Measurements from ENCODE around the gene SH2D3C. TPM values are rescaled to one million over a fixed set of nuclear protein-coding genes. Genes with fewer than 3 reads are reported as not detected.

SH2D3C gene
- polyA plus RNA-seq, 2 of the 4 experiments (the other 2 are of a cell fraction), result 0.06 TPM

GRCh38 chr9:127692071-127692470, 86.4 kb downstream of the SH2D3C start:
- Histone ChIP-seq H3K4me2 (no peak overlapping the region), H3K4me1 (no peaks in the 10 kb centered on the region), H3K9me3 (no peaks in the 10 kb centered on the region), H3K4me3 (no peak overlapping the region), H3K27ac (no peak overlapping the region)
- ATAC-seq (no peak), FAIRE-seq (no peak), DNase-seq (ENCODE audit: low read depth in 1 of 2, low spot score in 1 of 2) (no peak)
- TF ChIP-seq USF2 (IDR thresholded peaks at IDR 0.05), result no peak
- TF ChIP-seq RNF2 (IDR thresholded peaks at IDR 0.05; ENCODE audit: borderline replicate concordance, low read depth), result no peak
- TF ChIP-seq FOXS1 (CRISPR knock-in tag; IDR thresholded peaks at IDR 0.05), result no peak
- no peak for TF ChIP-seq CHD4 (IDR thresholded peaks at IDR 0.05; ENCODE audit: borderline replicate concordance)
- no peak for TF ChIP-seq HOXB13 (CRISPR knock-in tag; IDR thresholded peaks at IDR 0.05; ENCODE audit: low read depth)
- no peak for TF ChIP-seq NFE2L2 (conservative IDR thresholded peaks at IDR 0.05; ENCODE audit: low read length)
- TF ChIP-seq KDM5A (IDR thresholded peaks at IDR 0.05), result no peak
- TF ChIP-seq ZC3H11A (IDR thresholded peaks at IDR 0.05), result no peak
- TF ChIP-seq HEYL (CRISPR knock-in tag; IDR thresholded peaks at IDR 0.05), result no peak
- no peak for TF ChIP-seq NR3C1 (IDR thresholded peaks at IDR 0.05)
- no peak for TF ChIP-seq EP300 (IDR thresholded peaks at IDR 0.05)
- TF ChIP-seq ZSCAN20 (CRISPR knock-in tag; IDR thresholded peaks at IDR 0.05), result no peak
- TF ChIP-seq JUNB (IDR thresholded peaks at IDR 0.05), result no peak
- no peak for TF ChIP-seq CBX2 (IDR thresholded peaks at IDR 0.05; ENCODE audit: borderline replicate concordance, low read depth)
- no peak for TF ChIP-seq GATA3 (IDR thresholded peaks at IDR 0.05; ENCODE audit: borderline replicate concordance)
- no peak for TF ChIP-seq EHMT2 (IDR thresholded peaks at IDR 0.05; ENCODE audit: low read depth)
- no peak for TF ChIP-seq PBX3 (IDR thresholded peaks at IDR 0.05)
- ChIA-PET POLR2A (no interaction called here), CTCF (interaction anchor here (1.0 to 3.2 kb wide), 4 partner anchors 10 to 229 kb away, joined by 4 to 13 read pairs (median 6); partner anchors contain the start of gene TOR2A)
- WGBS (ENCODE audit: missing lambda C conversion rate), result 91% methylated on average over 20 of the region's 20 CpGs

- ChIA-PET CTCF (interaction anchor here (1.7 to 3.2 kb wide), 3 partner anchors 8 to 186 kb away, joined by 4 to 13 read pairs (median 7); partner anchors contain the start of gene TOR2A), POLR2A (no interaction called here)
- whole genome bisulfite sequencing (ENCODE audit: missing lambda C conversion rate), result 91% methylated on average over 10 of the region's 10 CpGs
- no peak overlapping the region for H3K4me2 ChIP-seq
- TF ChIP-seq JUN (IDR thresholded peaks at IDR 0.05) (no peak), HOXA7 (CRISPR knock-in tag; IDR thresholded peaks at IDR 0.05) (no peak), MAX (IDR thresholded peaks at IDR 0.05) (no peak), JUNB (IDR thresholded peaks at IDR 0.05) (no peak), EHF (CRISPR knock-in tag; IDR thresholded peaks at IDR 0.05) (no peak), TP53 (CRISPR knock-in tag; IDR thresholded peaks at IDR 0.05) (no peak), HOXB5 (CRISPR knock-in tag; IDR thresholded peaks at IDR 0.05) (no peak), ESRRA (IDR thresholded peaks at IDR 0.05; ENCODE audit: borderline replicate concordance, low read length) (no peak), KDM1A (IDR thresholded peaks at IDR 0.05; ENCODE audit: low read depth) (no peak), RFX5 (IDR thresholded peaks at IDR 0.05) (no peak)
- DNase-seq (ENCODE audit: low read depth in 1 of 2, low spot score in 1 of 2), result no peak
- FAIRE-seq, result no peak
- H3K27ac ChIP-seq, result no peak overlapping the region
- ATAC-seq, result no peak
- H3K4me1 ChIP-seq, result no peaks in the 10 kb centered on the region
- no peak overlapping the region for H3K4me3 ChIP-seq
- no peaks in the 10 kb centered on the region for H3K9me3 ChIP-seq
These were observed 87.7 kb downstream of the SH2D3C start for GRCh38 chr9:127690735-127691134.

Measured in A549 (cell line).